ENCODE results near the gene MRPL10.
"Not testable (repeated sequence)": the region's sequence is repeated elsewhere in the genome, so short reads cannot be mapped to it uniquely, and the experiment has no call there.

MRPL10 gene

GRCh38 chr17:47789611-47790561 lies 41.5 kb downstream of the MRPL10 start:
- peak; percentile 28 for DNase-seq (ENCODE audit: low read depth)

GRCh38 chr17:47785538-47786123 lies 45.7 kb downstream of the MRPL10 start:
- DNase-seq (ENCODE audit: low read depth), result no peak

GRCh38 chr17:47781397-47781796 lies 49.9 kb downstream of the MRPL10 start:
- no peak for DNase-seq (ENCODE audit: low read depth)

- DNase-seq (ENCODE audit: low read depth), result no peak
Observed at GRCh38 chr17:47778184-47778635, 53.1 kb downstream of the MRPL10 start.

- no peak for DNase-seq (ENCODE audit: low read depth)
Observed at GRCh38 chr17:47776330-47777197, 54.8 kb downstream of the MRPL10 start.

- no peak for DNase-seq (ENCODE audit: low read depth)
Observed at GRCh38 chr17:47774987-47775580, 56.3 kb downstream of the MRPL10 start.

GRCh38 chr17:47774331-47774730 lies 57.0 kb downstream of the MRPL10 start:
- DNase-seq (ENCODE audit: low read depth), result no peak

GRCh38 chr17:47773649-47774048 lies 57.7 kb downstream of the MRPL10 start:
- DNase-seq (ENCODE audit: low read depth), result not testable (repeated sequence)

Measured in stimulated activated CD8-positive, alpha-beta memory T cell treated with anti-CD3 and anti-CD28 coated beads, Interleukin-15, amount 100 ng/mL, for 24 hours (primary cell).